Glomerular visceral epithelial cell (primary cell): ENCODE measurements around the gene RAD51B.

Experiments
- DNase-seq: peaks from one replicate; pipeline ENCODE4 v3.0.0-alpha.2; 2016; ENCODE audit errors: extremely low spot score

RAD51B gene

GRCh38 chr14:68568907-68569897 lies 749.6 kb downstream of the RAD51B start:
- DNase-seq: no peak

- DNase-seq: no peak
These were observed 750.4 kb downstream of the RAD51B start for GRCh38 chr14:68569970-68570409.

- DNase-seq: no peak
These were observed 751.6 kb downstream of the RAD51B start for GRCh38 chr14:68571114-68571591.

- DNase-seq: no peak
These were observed 752.4 kb downstream of the RAD51B start for GRCh38 chr14:68571928-68572525.

GRCh38 chr14:68573126-68573525 lies 753.5 kb downstream of the RAD51B start:
- no peak for DNase-seq

- no peak for DNase-seq
These were observed 754.1 kb downstream of the RAD51B start for GRCh38 chr14:68573722-68574121.

- DNase-seq: no peak
These were observed 754.9 kb downstream of the RAD51B start for GRCh38 chr14:68574461-68574860.

GRCh38 chr14:68574906-68575305 lies 755.3 kb downstream of the RAD51B start:
- peak; percentile 54 for DNase-seq

GRCh38 chr14:68575426-68575825 lies 755.8 kb downstream of the RAD51B start:
- no peak for DNase-seq

- no peak for DNase-seq
These were observed 756.5 kb downstream of the RAD51B start for GRCh38 chr14:68576031-68576430.

GRCh38 chr14:68576496-68577244 lies 757.1 kb downstream of the RAD51B start:
- peak; percentile 83 for DNase-seq

- peak; percentile 96 for DNase-seq
These were observed 758.4 kb downstream of the RAD51B start for GRCh38 chr14:68577802-68578541.

GRCh38 chr14:68578597-68578996 lies 759.0 kb downstream of the RAD51B start:
- no peak for DNase-seq

- DNase-seq: no peak
These were observed 760.6 kb downstream of the RAD51B start for GRCh38 chr14:68580096-68580645.

- no peak for DNase-seq
These were observed 761.1 kb downstream of the RAD51B start for GRCh38 chr14:68580671-68581070.

GRCh38 chr14:68583548-68584280 lies 764.1 kb downstream of the RAD51B start:
- no peak for DNase-seq

GRCh38 chr14:68584786-68585185 lies 765.2 kb downstream of the RAD51B start:
- DNase-seq: no peak

- DNase-seq: no peak
These were observed 766.1 kb downstream of the RAD51B start for GRCh38 chr14:68585690-68586089.

GRCh38 chr14:68586896-68587751 lies 767.5 kb downstream of the RAD51B start:
- DNase-seq: no peak
